ENCODE measurements around the gene C16orf82.
"Not testable (repeated sequence)": the region's sequence is repeated elsewhere in the genome, so short reads cannot be mapped to it uniquely, and the experiment has no call there.

C16orf82 gene

DNA sequence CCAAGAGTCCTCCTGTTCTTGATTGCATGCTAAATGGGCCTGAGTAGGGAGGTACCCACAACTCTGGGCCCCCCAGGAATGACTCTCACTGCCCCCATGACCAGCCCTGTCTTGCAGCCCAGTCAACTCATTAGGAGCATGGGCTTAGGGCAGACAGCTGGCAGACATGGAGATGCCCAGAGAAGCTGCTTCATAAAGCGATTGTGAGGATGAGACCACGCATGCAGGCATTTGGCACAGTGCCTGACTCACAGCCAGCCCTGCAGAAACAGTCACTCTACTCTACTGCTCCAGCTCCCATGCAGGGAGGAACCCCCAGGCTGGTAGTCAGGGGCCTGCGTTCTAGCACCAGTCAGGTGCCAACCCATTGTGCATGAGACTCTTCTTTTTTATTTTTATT, 8.4 kb upstream of the C16orf82 start:
- TF ChIP-seq, protein P1, sequence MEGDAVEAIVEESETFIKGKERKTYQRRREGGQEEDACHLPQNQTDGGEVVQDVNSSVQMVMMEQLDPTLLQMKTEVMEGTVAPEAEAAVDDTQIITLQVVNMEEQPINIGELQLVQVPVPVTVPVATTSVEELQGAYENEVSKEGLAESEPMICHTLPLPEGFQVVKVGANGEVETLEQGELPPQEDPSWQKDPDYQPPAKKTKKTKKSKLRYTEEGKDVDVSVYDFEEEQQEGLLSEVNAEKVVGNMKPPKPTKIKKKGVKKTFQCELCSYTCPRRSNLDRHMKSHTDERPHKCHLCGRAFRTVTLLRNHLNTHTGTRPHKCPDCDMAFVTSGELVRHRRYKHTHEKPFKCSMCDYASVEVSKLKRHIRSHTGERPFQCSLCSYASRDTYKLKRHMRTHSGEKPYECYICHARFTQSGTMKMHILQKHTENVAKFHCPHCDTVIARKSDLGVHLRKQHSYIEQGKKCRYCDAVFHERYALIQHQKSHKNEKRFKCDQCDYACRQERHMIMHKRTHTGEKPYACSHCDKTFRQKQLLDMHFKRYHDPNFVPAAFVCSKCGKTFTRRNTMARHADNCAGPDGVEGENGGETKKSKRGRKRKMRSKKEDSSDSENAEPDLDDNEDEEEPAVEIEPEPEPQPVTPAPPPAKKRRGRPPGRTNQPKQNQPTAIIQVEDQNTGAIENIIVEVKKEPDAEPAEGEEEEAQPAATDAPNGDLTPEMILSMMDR (IDR thresholded peaks at IDR 0.05; ENCODE audit: extremely low read depth, missing control alignments): no peak
- DNase-seq (ENCODE audit: low spot score): no peak

DNA sequence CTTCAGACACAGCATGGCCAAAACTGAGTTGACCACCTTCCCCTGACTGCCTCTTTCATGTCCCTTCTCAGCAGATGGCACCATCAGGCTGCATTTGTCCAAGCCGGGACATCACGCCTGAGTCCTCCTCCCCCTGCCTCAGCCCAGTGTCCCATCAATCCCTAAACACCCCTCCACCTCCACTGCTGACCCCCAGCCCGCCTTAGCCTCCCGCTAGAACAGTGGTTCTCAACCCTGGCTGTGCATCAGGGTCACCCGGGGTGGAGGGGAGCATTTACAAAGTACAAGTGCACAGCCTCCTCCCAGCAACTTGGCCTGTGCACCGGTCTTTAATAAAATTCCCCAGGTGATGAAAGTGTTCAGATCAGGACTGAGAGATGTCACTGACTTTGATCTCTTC, 4.0 kb downstream of the C16orf82 start:
- DNase-seq (ENCODE audit: low spot score): no peak
- TF ChIP-seq, protein P1 (IDR thresholded peaks at IDR 0.05; ENCODE audit: extremely low read depth, missing control alignments): no peak

DNA sequence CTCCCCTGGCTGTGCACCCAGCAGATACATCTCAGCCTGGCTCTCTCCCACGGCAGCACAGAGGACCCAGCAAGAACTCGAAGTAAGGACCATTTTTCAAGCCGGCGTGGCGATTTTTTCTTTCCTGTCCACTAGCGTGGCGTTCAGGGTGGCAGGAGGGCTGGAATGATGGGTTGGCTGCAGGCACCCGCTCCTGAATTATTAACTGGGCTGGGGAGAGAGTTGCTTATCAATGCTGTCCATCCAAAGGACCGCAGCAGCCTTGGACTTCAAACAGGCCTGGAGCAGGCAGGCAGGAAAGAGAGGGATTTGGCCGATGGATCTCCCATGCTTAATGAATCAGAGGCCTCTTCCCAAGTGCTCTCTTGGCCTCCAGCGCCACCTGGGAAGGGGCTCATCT, 7.0 kb downstream of the C16orf82 start:
- no peak for DNase-seq (ENCODE audit: low spot score)
- TF ChIP-seq, protein P1 (IDR thresholded peaks at IDR 0.05; ENCODE audit: extremely low read depth, missing control alignments): no peak

DNA sequence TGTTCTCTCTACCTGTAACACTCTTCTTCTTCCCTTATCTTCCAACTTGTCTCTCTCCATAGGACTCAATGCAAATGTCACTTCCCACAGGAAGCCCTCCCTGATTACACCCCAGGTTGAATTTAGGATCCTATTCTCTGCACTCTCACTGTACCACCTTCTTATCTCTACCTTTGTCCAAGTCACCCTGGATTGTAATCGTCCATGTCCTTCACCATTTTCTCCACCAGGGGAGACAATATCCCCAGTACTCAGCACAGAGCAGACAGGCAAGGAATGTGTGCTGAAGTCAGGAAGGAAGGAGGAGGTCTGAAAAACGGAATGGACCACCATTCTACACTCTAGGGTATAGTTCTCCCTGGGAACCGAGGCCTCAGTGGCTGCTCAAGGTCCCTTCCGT, 14.2 kb downstream of the C16orf82 start:
- no peak for DNase-seq (ENCODE audit: low spot score)
- TF ChIP-seq, protein P1 (IDR thresholded peaks at IDR 0.05; ENCODE audit: extremely low read depth, missing control alignments): no peak

DNA sequence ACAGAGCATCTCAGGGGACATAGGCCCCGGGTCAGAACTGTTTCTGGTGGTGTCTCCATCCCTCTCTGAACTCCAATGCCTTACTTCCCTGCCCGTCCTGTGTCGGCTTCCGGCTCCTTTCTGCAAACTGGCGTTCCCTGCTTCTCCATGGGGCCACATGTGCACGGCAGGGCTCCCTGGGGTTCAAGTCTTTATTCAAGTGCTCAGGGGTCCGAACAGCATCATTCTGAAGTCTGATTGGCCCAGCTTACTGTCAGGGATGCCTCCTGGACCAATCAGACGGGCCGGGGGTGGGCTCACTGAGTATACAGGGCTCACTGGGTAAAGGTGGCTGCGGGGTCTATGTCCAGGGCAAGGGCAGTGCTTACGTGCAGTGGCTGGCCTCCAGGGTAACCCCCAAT, 17.1 kb downstream of the C16orf82 start:
- no peak for DNase-seq (ENCODE audit: low spot score)
- TF ChIP-seq, protein P1 (IDR thresholded peaks at IDR 0.05; ENCODE audit: extremely low read depth, missing control alignments): no peak

DNA sequence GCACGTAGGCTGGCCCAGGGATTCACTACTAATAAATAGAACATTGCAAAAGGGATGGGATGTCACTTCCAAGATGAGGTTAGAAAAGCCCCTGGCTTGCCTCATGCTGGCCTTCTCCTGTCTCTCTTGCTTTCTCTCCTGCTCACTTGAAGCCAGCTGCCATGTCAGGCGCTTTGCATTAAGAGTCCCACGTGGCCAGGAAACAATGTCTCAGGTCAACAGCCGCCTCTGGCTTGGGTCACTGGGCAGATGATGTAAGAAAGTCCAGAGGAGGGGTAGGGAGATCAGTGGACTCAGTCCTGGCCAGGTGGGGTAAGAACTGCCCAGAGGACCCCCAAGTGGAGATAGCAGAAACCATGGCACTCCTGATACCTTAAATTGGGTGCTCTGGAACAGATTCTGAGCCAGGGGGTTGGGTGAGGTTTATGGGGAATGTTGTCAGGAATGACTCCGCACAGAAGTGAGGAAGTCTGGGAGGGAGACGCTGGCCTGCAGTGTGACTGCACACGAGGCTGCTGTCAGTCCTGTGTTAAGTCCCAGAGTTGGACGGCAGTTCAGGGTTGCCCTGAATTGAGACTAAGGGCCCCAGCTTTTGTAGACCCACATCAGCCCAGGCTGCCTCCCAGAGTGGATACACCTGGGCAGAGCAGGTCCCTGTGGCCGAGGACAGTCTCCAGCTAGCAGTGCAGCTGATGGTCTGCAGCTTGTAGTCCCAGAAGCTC, 17.7 kb downstream of the C16orf82 start:
- TF ChIP-seq, protein P1 (IDR thresholded peaks at IDR 0.05; ENCODE audit: extremely low read depth, missing control alignments): no peak
- no peak for DNase-seq (ENCODE audit: low spot score)

DNA sequence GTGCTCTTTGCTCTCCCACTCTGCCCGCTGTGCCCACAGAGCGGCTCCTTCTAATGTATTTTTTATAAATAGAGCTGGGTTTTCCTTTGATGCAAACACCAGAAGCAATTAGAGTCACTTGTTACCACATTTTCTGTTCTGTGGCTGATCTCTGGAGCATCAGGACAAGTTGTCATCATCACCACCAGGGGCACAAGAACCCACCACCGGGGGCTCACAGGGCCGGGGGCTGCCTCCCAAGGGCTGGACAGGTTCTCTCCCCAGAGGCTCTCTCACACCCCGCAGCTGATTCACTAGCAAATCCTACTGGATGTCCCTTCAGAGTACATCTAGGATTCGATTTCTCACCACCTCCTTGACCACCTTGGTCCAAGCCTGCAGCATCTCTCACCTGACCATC, 18.5 kb downstream of the C16orf82 start:
- TF ChIP-seq, protein P1 (IDR thresholded peaks at IDR 0.05; ENCODE audit: extremely low read depth, missing control alignments): no peak
- no peak for DNase-seq (ENCODE audit: low spot score)

DNA sequence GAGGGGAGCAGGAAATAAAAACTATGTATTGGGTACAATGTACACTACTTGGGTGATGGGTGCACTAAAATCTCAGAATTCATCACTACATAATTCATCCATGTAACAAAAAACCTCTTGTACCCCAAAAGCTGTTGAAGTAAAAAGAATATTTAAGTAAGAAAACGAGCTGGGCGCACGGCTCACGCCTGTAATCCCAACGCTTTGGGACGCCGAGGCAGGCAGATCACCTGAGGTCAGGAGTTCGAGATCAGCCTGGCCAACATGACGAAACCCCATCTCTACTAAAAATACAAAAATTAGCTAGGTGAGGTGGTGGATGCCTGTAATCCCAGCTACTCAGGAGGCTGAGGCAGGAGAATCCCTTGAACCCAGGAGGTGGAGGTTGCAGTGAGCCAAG, 19.3 kb downstream of the C16orf82 start:
- not testable (repeated sequence) for DNase-seq (ENCODE audit: low spot score)

Measured in GM20000 (cell line).